Occipital lobe (tissue), 2 donors: ENCODE data around the gene BCL6B. TPM values are rescaled to one million over a fixed set of nuclear protein-coding genes. Genes with fewer than 3 reads are reported as not detected.
"Not testable (repeated sequence)": the region's sequence is repeated elsewhere in the genome, so short reads cannot be mapped to it uniquely, and the experiment has no call there.

Experiments
- DNase-seq: peaks from one replicate; lab custom pipeline; 2025; lab: John Stamatoyannopoulos, UW
- total RNA-seq: library from RNA; depleted of rRNA; stranded (reverse); fragments of >200 nt; gene quantifications from one replicate; pipeline ENCODE4 v1.2.3, GENCODE V29; 2014

BCL6B gene
- total RNA-seq, 1 donor from 2014 or later, result 1.4 TPM

GRCh38 chr17:7029096-7029495 lies 6.2 kb downstream of the BCL6B start:
- no peak for DNase-seq

DNA sequence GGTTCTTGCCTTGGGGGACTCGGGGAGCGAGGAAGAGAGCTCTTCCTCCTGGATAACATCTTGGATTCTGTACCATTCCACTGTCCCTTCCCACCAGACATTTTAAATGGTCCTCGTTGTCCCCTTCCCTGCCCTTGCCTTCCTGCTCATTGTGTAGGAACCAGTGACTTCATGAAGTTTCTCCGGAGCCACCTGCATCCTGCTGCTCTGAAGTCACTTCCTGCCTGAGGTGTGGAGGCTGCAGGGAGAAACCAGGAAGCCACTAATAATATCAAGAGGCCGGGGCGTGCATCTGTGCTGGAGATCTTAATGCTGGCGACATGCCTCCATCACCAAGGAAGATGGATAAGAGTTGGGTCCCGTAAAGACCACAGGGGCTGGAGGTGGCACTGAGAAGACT lies 6.8 kb downstream of the BCL6B start:
- no peak for DNase-seq

- DNase-seq, result no peak
These were observed 12.2 kb downstream of the BCL6B start for GRCh38 chr17:7034955-7035590.

- DNase-seq, result peak; percentile 93
These were observed 12.9 kb downstream of the BCL6B start, which contains the start of gene SLC16A13 for GRCh38 chr17:7035591-7036368. TSS of gene SLC16A13 (plus strand) at chr17:7036015. CDS start at chr17:7036383, 368 bp downstream.

- no peak for DNase-seq
These were observed 15.4 kb downstream of the BCL6B start for GRCh38 chr17:7038025-7038862.

DNA sequence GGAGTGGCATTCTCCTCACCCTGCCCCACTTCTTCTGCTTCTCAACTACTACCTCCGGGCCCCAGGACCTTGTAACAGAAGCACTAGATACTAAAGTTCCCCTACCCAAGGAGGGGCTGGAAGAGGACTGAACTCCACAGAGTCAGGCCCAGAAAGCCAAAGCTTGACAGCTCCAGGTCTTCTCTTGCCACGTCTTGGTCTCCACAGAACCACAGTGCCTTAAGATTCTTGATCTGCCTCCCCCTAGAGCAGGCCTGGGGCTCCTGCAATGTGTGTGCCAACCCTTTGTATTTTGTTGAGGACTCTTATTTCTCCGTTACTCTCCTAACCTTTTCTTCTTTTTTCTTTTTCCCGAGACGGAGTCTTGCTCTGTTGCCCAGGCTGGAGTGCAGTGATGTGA lies 17.0 kb downstream of the BCL6B start:
- no peak for DNase-seq

GRCh38 chr17:7041607-7042500 lies 19.0 kb downstream of the BCL6B start:
- no peak for DNase-seq

- no peak for DNase-seq
These were observed 19.8 kb downstream of the BCL6B start for GRCh38 chr17:7042501-7043181.

- DNase-seq, result no peak
These were observed 20.3 kb downstream of the BCL6B start for GRCh38 chr17:7043182-7043496.

DNA sequence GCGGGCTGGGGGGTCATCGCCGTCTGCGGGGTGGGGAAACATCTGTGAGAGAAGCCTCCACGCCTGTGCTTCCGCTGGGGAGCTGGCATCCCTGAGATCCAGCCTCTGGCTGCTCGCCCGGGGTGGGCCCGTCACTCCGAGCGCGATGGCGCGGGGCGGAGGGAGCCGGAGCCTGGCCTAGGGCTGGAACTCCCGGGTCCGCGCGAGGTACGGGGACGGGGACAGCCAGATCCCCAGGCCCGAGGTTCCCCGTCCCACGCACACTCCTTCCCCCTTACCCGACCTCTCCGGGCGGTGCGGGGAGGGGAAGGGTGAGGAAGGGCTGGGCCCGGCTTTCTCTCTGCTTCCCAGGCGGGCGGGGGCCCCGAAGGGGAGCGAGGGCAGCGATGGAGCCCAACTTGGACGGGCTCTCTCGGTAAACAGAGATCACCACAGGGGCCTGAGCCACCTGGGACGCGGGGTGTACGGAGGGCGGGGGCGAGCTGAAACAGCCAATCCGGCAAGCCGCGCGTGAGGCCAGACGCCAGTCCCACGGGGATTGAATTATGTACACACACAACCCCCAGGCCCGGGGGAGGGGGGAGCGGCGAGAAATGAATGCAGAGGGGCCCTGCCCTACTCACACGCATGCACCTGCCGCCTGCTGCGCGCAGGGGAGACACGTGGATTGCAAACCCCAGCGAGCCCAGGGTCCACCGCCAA lies 20.8 kb downstream of the BCL6B start, which contains the start of gene SLC16A11:
SLC16A11 (minus strand) TSS at position 596 of the 702 bp plus-strand sequence; CDS start at position 17, 579 bp downstream.
- DNase-seq, result no peak

DNA sequence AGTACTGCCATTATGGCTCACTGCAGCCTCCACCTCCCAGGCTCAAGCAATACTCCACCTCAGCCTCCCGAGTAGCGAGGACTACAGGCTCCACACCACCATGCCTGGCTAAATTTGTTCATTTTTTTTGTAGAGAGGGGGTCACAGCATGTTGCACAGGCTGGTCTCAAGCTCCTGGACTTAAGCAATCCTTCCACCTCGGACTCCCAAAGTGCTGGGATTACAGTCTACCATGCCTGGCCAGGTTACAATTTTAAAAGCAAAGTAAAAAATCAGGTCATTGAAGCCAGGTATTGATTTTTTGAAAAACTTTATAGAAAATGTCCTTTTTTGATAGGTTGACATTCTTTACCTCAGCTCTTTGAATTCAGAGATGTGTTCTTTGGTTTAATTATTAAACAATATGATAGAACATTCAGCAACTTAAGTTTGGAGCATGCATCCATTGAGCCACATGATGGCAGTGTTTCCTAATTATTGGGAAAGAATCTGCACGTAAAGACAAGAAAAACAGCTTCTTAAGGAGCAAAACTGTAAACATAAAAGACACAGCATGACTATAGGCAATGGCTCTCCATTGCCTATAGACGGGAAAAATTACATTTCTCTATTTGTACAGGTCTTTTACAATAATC lies 22.8 kb downstream of the BCL6B start:
- DNase-seq, result no peak

DNA sequence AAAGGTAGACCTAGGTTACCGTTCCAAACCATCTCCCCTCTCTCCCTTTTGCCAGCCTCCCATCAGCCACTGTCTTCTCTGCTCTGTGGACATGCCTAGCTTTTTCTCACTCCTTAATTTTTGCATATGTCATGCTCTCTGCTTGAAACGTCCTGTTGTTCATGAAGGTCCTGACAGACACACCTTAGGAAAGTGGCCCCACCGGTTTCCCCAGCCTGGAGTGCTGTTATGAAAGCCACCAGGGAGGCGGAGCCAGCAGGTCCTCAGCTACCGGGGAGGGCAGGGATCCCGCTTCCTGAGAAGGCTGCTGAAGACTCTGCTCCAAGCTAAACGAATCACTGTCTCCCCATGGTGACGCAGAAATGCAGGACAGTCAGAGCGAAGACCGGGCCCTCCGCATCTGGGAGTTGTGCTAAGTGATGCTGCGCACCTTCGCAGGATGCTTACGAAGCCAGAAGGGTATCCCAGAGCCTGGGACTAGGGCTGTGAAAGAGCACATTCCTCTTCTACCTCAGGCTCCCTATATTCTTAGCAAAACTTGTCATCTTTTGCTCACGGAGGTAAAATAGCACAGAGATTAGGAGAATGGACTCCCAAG lies 23.4 kb downstream of the BCL6B start:
- DNase-seq, result peak; percentile 38

DNA sequence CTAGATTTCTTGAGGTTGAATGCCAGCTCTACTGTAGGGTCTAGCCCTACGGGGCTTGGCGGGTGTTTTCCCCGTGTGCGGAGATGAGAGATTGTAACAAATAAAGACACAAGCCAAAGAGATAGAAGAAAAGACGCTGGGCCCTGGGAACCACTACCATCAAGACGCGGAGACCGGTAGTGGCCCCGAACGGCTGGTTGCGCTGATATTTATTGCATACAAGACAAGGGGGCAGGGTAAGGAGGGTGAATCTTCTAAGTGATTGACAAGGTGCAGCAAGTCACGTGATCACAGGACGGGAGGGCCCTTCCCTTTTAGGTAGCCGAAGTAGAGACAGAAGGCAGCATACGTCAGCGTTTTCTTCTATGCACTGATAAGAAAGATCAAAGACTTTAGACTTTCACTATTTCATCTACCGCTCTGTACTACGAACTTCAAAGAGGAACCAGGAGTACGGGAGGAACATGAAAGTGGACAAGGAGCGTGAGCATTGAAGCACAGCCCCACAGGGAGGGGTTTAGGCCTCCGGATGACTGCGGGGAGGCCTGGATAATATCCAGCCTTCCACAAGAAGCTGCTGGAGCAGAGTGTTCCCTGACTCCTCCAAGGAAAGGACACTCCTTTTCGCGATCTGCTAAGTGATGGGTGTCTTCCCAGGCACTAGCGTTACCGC lies 24.0 kb downstream of the BCL6B start:
- DNase-seq, result not testable (repeated sequence)

GRCh38 chr17:7047566-7047965 lies 24.7 kb downstream of the BCL6B start:
- no peak for DNase-seq

GRCh38 chr17:7048968-7049367 lies 26.1 kb downstream of the BCL6B start:
- DNase-seq, result no peak

DNA sequence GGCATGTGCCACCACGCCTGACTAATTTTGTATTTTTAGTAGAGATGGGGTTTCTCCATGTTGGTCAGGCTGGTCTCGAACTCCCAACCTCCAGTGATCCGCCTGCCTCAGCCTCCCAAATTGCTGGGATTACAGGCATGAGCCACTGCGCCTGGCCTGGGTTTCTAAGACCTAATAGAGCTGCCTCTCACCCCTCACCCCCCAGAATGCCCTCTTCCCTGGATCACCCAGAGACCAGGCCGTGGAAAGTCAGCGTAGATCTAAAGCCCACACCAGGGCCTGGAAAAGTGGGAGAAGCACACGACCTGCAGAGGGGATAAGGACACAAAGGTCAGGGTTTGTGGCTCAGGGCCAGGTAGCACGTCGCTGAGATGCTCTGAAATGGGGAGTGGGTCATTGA lies 27.7 kb downstream of the BCL6B start:
- DNase-seq, result not testable (repeated sequence)

DNA sequence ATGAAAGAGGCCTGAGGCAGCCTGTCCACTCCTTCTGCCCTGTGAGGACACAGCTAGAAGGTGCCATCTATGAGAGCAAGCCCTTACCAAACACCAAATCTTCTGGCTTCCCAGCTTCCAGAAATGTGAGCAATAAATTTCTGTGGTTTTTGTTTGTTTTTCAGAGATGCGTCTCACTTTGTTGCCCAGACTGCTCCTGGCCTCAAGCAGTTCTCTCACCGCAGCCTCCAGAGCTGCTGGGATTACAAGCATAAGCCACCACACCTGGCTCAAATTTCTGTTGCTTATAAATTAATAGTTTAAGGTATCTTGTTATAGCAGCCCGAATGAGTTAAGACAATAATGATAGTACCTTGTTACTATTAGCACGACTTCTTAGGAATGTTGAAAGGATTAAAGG lies 33.5 kb downstream of the BCL6B start:
- DNase-seq, result no peak

- no peak for DNase-seq
These were observed 36.1 kb downstream of the BCL6B start for GRCh38 chr17:7058831-7059447.
